ENCODE data around the gene FURIN.
A peak's percentile ranks its signal among the peaks of the same experiment; 100 is the strongest.
"Not testable (repeated sequence)": the region's sequence is repeated elsewhere in the genome, so short reads cannot be mapped to it uniquely, and the experiment has no call there.

FURIN gene

DNA sequence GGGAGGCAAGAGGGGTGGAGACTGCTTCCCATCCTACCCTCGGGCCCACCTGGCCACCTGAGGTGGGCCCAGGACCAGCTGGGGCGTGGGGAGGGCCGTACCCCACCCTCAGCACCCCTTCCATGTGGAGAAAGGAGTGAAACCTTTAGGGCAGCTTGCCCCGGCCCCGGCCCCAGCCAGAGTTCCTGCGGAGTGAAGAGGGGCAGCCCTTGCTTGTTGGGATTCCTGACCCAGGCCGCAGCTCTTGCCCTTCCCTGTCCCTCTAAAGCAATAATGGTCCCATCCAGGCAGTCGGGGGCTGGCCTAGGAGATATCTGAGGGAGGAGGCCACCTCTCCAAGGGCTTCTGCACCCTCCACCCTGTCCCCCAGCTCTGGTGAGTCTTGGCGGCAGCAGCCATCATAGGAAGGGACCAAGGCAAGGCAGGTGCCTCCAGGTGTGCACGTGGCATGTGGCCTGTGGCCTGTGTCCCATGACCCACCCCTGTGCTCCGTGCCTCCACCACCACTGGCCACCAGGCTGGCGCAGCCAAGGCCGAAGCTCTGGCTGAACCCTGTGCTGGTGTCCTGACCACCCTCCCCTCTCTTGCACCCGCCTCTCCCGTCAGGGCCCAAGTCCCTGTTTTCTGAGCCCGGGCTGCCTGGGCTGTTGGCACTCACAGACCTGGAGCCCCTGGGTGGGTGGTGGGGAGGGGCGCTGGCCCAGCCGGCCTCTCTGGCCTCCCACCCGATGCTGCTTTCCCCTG lies 13.8 kb downstream of the FURIN start:
- no peak for DNase-seq (ENCODE audit: low read depth in 2 of 2, low spot score in 1 of 2)

DNA sequence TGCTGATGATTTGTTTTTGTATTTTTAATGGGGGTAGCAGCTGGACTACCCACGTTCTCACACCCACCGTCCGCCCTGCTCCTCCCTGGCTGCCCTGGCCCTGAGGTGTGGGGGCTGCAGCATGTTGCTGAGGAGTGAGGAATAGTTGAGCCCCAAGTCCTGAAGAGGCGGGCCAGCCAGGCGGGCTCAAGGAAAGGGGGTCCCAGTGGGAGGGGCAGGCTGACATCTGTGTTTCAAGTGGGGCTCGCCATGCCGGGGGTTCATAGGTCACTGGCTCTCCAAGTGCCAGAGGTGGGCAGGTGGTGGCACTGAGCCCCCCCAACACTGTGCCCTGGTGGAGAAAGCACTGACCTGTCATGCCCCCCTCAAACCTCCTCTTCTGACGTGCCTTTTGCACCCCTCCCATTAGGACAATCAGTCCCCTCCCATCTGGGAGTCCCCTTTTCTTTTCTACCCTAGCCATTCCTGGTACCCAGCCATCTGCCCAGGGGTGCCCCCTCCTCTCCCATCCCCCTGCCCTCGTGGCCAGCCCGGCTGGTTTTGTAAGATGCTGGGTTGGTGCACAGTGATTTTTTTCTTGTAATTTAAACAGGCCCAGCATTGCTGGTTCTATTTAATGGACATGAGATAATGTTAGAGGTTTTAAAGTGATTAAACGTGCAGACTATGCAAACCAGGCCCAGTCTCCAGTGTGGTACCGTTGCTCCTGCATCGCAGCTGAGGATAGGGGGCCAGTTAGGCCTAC lies 14.6 kb downstream of the FURIN start:
- DNase-seq (ENCODE audit: low read depth in 2 of 2, low spot score in 1 of 2), result no peak

DNA sequence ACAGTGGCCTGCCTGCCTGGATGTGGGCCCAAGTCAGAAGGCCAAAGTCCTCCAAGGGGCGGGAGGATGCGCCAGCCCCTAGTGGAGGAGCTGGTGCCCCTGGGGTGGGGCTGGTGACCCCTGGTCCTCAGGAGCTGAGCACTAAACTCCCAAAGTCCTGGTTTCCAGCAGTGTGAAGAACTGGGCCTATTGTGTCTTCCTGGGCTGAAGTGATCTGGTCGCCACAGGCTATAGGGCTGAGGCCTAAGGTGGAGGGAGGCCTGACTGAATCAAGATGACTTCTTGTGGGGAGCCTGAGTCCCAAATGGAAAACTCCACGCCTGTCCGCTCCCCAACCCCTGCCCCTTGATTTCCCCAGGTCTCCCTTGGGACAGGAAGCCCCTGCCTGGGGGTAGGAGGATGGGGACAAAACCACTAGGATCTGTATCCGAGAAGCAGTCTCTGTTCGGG lies 15.2 kb downstream of the FURIN start:
- no peak for DNase-seq (ENCODE audit: low read depth in 2 of 2, low spot score in 1 of 2)

DNA sequence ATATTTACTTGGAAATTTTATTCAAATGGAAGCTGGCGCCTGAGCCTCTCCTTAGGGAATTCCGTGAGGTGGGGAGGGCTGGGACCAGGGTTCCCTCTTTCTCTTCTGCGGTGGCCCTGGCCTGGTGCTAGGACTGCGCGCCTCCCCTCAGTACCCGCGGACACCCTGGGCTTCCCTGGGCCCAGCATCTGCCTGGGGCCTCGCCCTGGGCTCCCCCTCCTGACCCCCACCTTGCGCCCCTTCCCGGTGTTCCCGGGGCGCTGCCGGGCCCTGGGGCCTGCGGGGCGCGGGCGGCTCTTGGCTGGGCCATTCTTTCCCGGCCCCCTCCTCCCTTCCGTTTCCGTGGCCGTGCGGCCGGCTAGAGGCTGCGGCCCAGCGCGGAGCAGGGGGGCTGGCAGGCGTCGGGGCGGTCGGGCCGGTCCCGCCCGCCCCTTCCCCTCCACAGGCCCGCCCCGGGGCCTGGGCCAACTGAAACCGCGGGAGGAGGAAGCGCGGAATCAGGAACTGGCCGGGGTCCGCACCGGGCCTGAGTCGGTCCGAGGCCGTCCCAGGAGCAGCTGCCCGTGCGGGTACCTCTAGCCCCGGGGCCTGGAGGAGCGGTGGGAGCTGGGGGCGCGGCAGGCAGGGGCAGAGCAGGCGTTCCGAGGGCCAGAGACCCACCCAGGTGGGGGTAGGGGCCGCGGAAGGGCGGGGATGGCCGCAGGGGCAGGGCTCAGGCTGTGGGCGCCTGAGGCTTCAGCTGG lies 15.8 kb downstream of the FURIN start, which contains the start of gene FES:
TSS of gene FES (plus strand) at position 529 of the 743 bp plus-strand sequence. CDS start 542 bp downstream, outside the sequence.
- no peak for DNase-seq (ENCODE audit: low read depth in 2 of 2, low spot score in 1 of 2)

DNA sequence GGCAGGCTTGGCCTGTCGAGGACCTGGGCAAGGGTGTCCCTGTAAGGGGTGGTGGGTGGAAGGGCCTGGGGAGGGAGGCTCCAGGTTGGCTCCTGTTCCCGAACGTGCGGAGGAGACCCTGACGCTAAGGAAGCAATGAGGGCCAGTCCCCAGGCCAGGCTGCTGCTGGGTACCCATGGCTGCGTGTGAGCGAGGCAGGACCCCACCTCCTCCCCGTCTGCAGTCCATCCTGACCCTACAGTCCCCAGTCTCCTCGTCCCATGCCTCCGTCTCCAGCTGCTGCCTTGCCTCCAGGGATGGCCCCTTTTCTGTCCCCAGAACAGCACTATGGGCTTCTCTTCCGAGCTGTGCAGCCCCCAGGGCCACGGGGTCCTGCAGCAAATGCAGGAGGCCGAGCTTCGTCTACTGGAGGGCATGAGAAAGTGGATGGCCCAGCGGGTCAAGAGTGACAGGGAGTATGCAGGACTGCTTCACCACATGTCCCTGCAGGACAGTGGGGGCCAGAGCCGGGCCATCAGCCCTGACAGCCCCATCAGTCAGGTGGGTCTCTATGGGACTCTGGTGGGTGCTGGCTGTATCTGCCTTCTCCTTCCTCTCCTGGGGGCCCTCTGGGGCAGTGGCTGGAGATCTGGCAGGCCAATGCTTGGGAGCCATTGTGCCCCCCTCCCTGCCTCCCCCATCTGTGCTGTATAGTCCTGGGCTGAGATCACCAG lies 16.5 kb downstream of the FURIN start:
- no peak for DNase-seq (ENCODE audit: low read depth in 2 of 2, low spot score in 1 of 2)

DNA sequence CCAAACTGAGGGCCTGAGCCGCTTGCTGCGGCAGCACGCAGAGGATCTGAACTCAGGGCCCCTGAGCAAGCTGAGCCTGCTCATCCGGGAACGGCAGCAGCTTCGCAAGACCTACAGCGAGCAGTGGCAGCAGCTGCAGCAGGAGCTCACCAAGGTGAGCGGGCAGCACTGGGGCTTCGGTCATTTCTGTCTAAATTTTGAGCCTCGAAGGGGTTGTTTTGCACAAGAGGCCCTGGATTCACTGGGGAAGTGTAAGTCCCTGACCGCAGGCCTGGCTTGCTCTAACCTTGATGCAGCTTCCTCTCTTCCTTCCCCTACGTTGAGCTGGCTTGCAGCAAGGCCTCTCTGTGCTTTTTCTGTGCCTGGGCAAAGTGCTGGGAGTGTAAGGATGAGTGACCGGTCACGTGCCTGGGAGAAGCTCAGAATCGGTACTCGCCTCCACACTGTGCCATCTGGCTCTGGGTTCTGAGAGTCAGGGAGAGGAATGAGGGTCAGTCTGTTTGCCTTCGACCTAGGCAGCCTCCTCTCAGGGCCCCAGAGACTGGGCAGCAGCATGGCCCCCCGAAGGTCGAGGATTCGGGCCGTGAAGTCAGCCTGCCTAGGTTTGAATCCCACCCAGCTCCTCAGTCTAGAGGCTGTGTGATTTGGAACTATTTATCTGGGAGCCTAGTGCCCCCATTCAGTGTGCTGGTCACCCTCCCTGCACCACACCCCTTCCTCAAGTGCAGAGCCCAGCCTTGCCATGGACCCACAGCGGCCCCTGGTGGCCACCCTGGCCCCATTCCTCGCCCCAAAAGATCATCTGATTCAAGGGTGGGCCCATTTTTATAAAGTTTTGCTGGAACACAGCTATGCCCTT lies 17.3 kb downstream of the FURIN start:
- DNase-seq (ENCODE audit: low read depth in 2 of 2, low spot score in 1 of 2), result peak; percentile 58 to 64

DNA sequence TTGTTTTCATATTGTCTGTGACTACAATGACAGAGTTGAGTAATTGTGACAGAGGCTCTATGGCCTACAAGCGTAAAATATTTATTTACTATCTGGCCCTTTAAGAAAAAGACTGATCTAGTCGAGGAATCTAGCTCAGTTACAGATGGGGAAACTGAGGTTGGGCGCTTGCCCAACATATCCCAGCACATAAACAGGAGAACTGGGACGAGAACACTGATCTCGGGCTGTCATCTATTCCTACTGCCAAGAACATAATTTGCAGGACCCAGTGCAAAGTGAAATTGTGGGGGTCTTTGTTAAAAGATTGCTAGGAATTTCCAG lies 17.9 kb downstream of the FURIN start:
- DNase-seq (ENCODE audit: low read depth in 2 of 2, low spot score in 1 of 2), result no peak

DNA sequence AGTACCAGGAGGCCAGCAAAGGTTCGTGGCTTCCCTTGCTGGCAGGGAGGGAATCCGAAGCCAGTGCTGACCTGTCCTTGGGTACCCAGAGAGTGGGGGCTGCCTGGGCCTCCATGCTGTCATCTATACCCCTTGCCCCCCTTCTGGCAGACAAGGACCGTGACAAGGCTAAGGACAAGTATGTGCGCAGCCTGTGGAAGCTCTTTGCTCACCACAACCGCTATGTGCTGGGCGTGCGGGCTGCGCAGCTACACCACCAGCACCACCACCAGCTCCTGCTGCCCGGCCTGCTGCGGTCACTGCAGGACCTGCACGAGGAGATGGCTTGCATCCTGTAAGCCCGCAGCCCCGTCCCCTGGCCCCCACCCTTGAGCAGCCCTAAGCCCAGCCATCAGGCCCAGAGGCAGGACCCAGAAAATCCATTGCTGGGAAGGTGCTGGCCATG lies 18.7 kb downstream of the FURIN start:
- DNase-seq (ENCODE audit: low read depth in 2 of 2, low spot score in 1 of 2), result no peak

DNA sequence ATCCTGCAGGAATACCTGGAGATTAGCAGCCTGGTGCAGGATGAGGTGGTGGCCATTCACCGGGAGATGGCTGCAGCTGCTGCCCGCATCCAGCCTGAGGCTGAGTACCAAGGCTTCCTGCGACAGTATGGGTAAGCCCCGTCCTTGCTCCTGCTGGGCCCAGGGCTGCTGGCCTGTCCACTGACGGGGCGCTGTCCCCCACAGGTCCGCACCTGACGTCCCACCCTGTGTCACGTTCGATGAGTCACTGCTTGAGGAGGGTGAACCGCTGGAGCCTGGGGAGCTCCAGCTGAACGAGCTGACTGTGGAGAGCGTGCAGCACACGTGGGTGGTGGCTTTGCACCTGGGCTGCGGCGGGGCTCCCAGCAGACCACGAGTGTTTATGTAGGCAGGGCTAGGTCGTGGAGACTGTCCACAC lies 20.9 kb downstream of the FURIN start:
- DNase-seq (ENCODE audit: low read depth in 2 of 2, low spot score in 1 of 2), result no peak

DNA sequence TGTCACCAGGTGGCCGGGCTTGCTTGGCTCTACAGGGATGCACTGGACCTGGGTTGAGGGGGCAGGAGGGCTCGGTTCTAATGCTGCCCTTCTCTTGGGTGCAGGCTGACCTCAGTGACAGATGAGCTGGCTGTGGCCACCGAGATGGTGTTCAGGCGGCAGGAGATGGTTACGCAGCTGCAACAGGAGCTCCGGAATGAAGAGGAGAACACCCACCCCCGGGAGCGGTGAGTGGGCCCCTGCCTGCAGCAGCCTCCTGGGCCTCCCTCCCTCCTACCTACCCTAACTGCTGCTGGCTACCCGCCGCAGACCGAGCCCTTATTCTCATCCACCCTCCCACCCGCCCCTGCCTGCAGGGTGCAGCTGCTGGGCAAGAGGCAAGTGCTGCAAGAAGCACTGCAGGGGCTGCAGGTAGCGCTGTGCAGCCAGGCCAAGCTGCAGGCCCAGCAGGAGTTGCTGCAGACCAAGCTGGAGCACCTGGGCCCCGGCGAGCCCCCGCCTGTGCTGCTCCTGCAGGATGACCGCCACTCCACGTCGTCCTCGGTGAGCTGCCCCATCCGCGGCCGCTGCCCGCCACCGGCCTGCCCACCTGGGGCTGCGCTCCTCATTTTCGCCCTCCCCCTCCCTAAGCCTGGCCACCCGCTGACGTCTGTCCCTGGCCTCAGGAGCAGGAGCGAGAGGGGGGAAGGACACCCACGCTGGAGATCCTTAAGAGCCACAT lies 21.5 kb downstream of the FURIN start:
- DNase-seq (ENCODE audit: low read depth in 2 of 2, low spot score in 1 of 2), result no peak

DNA sequence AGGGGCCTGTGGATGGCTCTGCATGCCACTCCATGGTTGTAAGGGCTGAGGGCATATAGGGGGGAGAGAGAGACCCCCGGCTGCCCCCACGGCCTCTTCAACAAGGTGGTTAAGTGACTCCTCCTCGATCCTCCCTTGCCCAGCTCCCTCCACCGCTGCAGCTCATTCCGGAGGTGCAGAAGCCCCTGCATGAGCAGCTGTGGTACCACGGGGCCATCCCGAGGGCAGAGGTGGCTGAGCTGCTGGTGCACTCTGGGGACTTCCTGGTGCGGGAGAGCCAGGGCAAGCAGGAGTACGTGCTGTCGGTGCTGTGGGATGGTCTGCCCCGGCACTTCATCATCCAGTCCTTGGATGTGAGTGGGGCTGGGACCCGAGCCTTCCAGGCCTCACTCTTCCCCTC lies 22.5 kb downstream of the FURIN start:
- DNase-seq (ENCODE audit: low read depth in 2 of 2, low spot score in 1 of 2), result no peak

DNA sequence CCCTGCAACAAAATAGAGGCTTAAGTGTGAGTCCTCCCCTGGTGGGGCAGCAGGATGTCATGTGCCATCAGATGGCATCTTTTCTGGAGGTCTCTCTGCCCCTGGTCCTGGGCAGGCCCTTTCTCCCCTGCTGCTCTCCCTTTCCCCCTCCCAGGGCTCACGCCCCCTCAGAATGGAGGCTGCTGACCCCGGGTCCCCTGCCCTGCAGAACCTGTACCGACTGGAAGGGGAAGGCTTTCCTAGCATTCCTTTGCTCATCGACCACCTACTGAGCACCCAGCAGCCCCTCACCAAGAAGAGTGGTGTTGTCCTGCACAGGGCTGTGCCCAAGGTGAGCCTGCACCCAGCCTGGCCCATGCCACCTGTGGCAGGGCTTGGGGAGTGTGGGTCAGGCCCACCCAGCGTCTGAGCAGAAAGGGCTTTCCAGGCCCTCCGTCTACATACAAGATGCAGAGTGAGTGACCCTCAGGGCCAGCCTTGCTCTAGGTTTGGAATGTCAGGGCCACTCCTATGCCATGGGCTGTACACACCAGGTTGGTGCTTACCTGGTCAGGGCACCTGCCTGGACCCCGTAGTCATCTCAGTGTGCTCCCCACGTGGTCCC lies 23.1 kb downstream of the FURIN start:
- no peak for DNase-seq (ENCODE audit: low read depth in 2 of 2, low spot score in 1 of 2)

DNA sequence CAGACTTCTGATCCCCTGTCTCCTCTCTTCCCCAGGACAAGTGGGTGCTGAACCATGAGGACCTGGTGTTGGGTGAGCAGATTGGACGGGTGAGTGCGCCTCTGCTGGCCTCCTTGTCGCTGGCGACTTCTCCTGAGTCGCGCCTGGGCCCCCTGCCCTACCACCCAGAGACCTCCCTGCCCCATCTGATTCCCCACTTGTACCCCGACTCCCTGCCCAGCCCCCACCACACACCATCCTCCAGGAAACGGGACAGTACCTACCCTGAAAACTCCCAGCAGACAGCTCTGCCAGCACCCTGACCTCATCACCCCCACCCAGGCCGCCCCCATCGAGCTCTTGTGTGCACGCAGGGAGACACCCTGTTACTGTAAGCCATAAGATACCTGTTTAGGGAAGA lies 23.6 kb downstream of the FURIN start:
- no peak for DNase-seq (ENCODE audit: low read depth in 2 of 2, low spot score in 1 of 2)

DNA sequence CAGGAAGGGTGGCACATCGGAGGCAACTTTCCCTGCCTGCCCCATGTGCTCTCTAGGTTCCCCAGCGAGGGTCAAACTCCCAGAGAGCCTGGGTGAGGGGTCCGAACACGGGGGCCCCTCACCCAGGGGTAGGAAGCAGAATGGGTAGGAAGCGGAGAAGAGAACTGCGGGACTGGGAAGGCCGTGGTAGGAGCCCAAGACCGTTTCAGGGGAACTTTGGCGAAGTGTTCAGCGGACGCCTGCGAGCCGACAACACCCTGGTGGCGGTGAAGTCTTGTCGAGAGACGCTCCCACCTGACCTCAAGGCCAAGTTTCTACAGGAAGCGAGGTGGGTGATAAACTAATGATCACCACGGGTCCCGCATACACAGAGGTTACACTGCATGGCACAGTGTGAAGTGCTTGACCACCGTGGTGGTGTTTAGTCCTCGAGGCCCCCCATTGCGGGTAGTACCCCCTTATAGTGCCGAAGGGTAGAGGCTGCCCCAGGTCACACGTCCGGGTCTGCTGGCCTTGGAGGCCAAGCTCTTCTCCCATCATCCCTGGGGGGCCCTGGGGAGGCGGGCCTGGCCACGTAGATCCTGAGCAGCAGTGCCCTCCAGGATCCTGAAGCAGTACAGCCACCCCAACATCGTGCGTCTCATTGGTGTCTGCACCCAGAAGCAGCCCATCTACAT lies 24.2 kb downstream of the FURIN start:
- no peak for DNase-seq (ENCODE audit: low read depth in 2 of 2, low spot score in 1 of 2)

DNA sequence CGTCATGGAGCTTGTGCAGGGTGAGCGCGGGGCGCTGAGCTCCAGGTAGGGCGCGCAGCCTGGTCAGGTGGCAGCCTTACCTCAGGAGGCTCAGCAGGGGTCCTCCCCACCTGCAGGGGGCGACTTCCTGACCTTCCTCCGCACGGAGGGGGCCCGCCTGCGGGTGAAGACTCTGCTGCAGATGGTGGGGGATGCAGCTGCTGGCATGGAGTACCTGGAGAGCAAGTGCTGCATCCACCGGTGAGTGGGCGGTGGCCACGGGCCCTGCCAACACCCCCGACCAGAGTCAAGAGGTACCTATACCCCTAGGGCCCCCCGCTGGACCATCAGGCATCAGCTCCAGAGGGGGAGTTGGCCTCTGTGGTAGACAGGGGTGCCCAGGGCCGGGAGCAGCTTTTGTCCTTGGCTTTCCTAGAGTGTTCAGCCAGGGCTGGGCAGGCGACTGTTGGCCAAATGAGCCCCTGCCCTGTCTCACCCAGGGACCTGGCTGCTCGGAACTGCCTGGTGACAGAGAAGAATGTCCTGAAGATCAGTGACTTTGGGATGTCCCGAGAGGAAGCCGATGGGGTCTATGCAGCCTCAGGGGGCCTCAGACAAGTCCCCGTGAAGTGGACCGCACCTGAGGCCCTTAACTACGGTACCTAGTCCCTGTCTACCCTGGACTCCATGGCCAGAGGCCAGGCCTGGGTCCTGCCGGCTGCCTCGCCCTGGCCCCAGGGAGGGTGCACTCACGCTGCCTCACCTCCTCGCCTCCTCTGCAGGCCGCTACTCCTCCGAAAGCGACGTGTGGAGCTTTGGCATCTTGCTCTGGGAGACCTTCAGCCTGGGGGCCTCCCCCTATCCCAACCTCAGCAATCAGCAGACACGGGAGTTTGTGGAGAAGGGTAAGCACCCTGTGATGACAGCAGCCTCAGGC lies 25.0 kb downstream of the FURIN start:
- no peak for DNase-seq (ENCODE audit: low read depth in 2 of 2, low spot score in 1 of 2)

DNA sequence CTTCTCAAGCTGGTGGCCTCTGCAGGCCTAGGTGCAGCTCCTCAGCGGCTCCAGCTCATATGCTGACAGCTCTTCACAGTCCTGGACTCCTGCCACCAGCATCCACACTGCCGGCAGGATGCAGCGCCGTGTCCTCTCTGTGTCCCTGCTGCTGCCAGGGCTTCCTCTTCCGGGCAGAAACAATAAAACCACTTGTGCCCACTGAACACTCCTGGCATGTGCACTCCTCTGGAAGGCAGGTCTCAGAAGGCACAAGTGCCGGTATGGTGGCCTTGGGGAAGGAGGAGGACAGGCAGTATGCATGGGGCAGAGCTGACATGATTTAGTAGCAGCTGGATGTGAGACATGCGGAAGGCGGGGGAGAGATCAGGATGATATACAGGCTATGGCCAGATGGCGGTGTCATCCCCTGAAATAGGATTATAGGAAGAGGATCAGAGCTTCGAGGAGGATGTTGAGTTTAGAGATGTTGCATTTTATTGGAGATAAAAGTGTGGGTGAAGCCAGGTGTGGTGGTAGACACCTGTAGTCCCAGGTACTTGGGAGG lies 27.3 kb downstream of the FURIN start:
- no peak for DNase-seq (ENCODE audit: low read depth in 2 of 2, low spot score in 1 of 2)

DNA sequence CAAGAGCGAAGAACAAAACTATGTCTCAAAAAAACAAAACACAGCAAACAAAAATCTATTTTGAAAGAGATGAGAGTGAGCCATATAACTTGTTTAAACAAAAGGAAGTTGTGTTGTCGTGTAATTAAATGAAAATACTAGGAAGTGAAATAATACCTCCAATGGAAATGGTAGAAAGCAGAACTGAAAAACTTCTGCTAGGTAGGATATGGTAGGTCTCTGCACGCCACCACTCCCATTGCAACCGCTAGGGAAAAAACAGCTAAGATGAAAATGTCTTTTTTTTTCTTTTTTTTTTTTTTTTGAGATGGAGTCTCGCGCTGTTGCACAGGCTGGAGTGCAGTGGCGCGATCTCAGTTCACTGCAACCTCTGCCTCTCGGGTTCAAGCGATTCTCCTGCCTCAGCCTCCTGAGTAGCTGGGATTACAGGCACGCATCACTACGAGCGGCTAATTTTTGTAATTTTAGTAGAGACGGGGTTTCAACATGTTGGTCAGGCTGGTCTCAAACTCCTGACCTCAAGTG lies 28.8 kb downstream of the FURIN start:
- DNase-seq (ENCODE audit: low read depth in 2 of 2, low spot score in 1 of 2), result not testable (repeated sequence)

Data from stimulated activated CD8-positive, alpha-beta memory T cell treated with anti-CD3 and anti-CD28 coated beads, Interleukin-4, amount 100 ng/mL, for 4 hours (primary cell).